Posterior cingulate gyrus (tissue), 11 donors: Measurements from ENCODE around the gene OSM.
"Not testable (repeated sequence)": the region's sequence is repeated elsewhere in the genome, so short reads cannot be mapped to it uniquely, and the experiment has no call there.

ENCODE experiments used
- DNase-seq, 10 donors: peaks; one replicate each; pipeline versions ENCODE4 v3.0.0 to v3.0.0-alpha.2; 2020 to 2021; ENCODE audit warnings: mixed read lengths in 3 of 10
- intact Hi-C: fragments of 100-400 bp; cut with DNase I; formaldehyde crosslinking; loops from one replicate; pipeline ENCODE4 v1.15.1; 2023

The OSM gene

GRCh38 chr22:30247974-30248373, 18.7 kb downstream of the OSM start:
- intact Hi-C loops: no loop called here
- DNase-seq: no peak

GRCh38 chr22:30247561-30247960, 19.1 kb downstream of the OSM start:
- DNase-seq: no peak
- intact Hi-C loops: no loop called here

- intact Hi-C loops: no loop called here
- peak in 1 of 10 donors; percentile 79 for DNase-seq
Measured at GRCh38 chr22:30246814-30247376, 19.8 kb downstream of the OSM start.

- intact Hi-C loops: no loop called here
Measured at GRCh38 chr22:30245985-30246813, 20.5 kb downstream of the OSM start, which contains the start of gene LIF. TSS of gene LIF (minus strand) at chr22:30246759. CDS start at chr22:30246695, 64 bp downstream.

GRCh38 chr22:30245181-30245984, 21.3 kb downstream of the OSM start:
- intact Hi-C loops: no loop called here
- no peak for DNase-seq

More at GRCh38 chr22:30245985-30246813, 20.5 kb downstream of the OSM start, which contains the start of gene LIF:
- DNase-seq: peak in 2 of 10 donors; percentile 30 to 86

- peak in 1 of 10 donors; percentile 73 for DNase-seq
- intact Hi-C loops: no loop called here
Measured at GRCh38 chr22:30244641-30245040, 22.0 kb downstream of the OSM start.

- intact Hi-C loops: no loop called here
- DNase-seq: no peak
Measured at GRCh38 chr22:30244066-30244465, 22.6 kb downstream of the OSM start.

GRCh38 chr22:30243661-30244060, 23.0 kb downstream of the OSM start:
- intact Hi-C loops: no loop called here
- peak in 1 of 10 donors; percentile 75 for DNase-seq

GRCh38 chr22:30241576-30242371, 24.9 kb downstream of the OSM start:
- intact Hi-C loops: no loop called here
- DNase-seq: peak in 1 of 10 donors; percentile 72

- intact Hi-C loops: no loop called here
- peak in 1 of 10 donors; percentile 77 for DNase-seq
Measured at GRCh38 chr22:30240541-30241417, 25.9 kb downstream of the OSM start.

GRCh38 chr22:30239488-30240405, 26.9 kb downstream of the OSM start:
- intact Hi-C loops: no loop called here
- DNase-seq: no peak

- intact Hi-C loops: no loop called here
- DNase-seq: no peak
Measured at GRCh38 chr22:30238661-30239487, 27.8 kb downstream of the OSM start.

GRCh38 chr22:30238136-30238535, 28.5 kb downstream of the OSM start:
- no peak for DNase-seq
- intact Hi-C loops: no loop called here

- intact Hi-C loops: no loop called here
- no peak for DNase-seq
Measured at GRCh38 chr22:30236875-30237274, 29.8 kb downstream of the OSM start.

GRCh38 chr22:30235687-30236170, 30.9 kb downstream of the OSM start:
- no peak for DNase-seq
- intact Hi-C loops: no loop called here

GRCh38 chr22:30234786-30235470, 31.7 kb downstream of the OSM start:
- no peak for DNase-seq
- intact Hi-C loops: no loop called here

- DNase-seq, intact Hi-C loops: not testable (repeated sequence)
Measured at GRCh38 chr22:30234325-30234724, 32.3 kb downstream of the OSM start.
